Kidney (tissue), 14 donors: ENCODE data around the gene ADORA2A. TPM values are rescaled to one million over a fixed set of nuclear protein-coding genes. Genes with fewer than 3 reads are reported as not detected.
A peak's percentile ranks its signal among the peaks of the same experiment; 100 is the strongest.

Experiments
- DNase-seq, 5 donors: peaks; one replicate each; pipeline ENCODE4 v3.0.0-alpha.2; 2013 to 2020
- FAIRE-seq: peaks from 2 replicates; lab custom pipeline; 2012; peaks lifted over from hg19 to GRCh38; lab: Jason Lieb, UNC
- H3K27ac ChIP-seq, 2 donors: one replicate each; pipeline ENCODE4 v1.7.0; 2013; ENCODE audit warnings: low read depth in 2 of 2, low read length in 2 of 2, inconsistent platforms in 1 of 2
- H3K27me3 ChIP-seq: one replicate; pipeline ENCODE4 v1.7.1; 2013; ENCODE audit warnings: low read length, inconsistent platforms; ENCODE audit not compliant: control insufficient read depth, insufficient read depth
- H3K36me3 ChIP-seq, 3 donors: one replicate each; pipeline versions ENCODE4 v1.7.0 to v1.7.1; 2013; ENCODE audit warnings: low read length in 3 of 3, control low read depth in 1 of 3, inconsistent platforms in 1 of 3; ENCODE audit not compliant: insufficient read depth in 3 of 3, control insufficient read depth in 2 of 3
- H3K4me1 ChIP-seq, 3 donors: one replicate each; pipeline versions ENCODE4 v1.7.0 to v1.7.1; 2013; ENCODE audit warnings: low read length in 3 of 3, inconsistent platforms in 1 of 3, low read depth in 1 of 3; ENCODE audit not compliant: control insufficient read depth in 2 of 3, insufficient read depth in 2 of 3
- H3K4me3 ChIP-seq, 3 donors: one replicate each; pipeline versions ENCODE4 v1.7.0 to v1.8.1; 2013; ENCODE audit warnings: low read length in 3 of 3, control low read depth in 1 of 3, inconsistent platforms in 1 of 3
- H3K9ac ChIP-seq, 3 donors: one replicate each; pipeline versions ENCODE4 v1.7.0 to v1.7.1; 2013; ENCODE audit warnings: low read length in 3 of 3, control low read depth in 1 of 3, inconsistent platforms in 1 of 3
- H3K9me3 ChIP-seq, 3 donors: one replicate each; pipeline versions ENCODE4 v1.7.0 to v1.7.1; 2013; ENCODE audit warnings: low read length in 3 of 3, control low read depth in 1 of 3, inconsistent platforms in 1 of 3; ENCODE audit not compliant: control insufficient read depth in 2 of 3, insufficient read depth in 1 of 3
- CTCF ChIP-seq: IDR thresholded peaks from 3 replicates; pipeline ENCODE4 v1.5.1; 2012; ENCODE audit warnings: mild to moderate bottlenecking, moderate library complexity, borderline replicate concordance; ENCODE audit not compliant: insufficient read depth; ENCODE audit errors: extremely low read depth
- intact Hi-C: fragments of 100-400 bp; cut with DNase I; formaldehyde crosslinking; loops from one replicate; pipeline ENCODE4 v1.11.1; 2022
- polyA plus RNA-seq: library from polyadenylated mRNA; stranded (reverse); fragments of 350-450 nt; fragmentation: Illumina TruSeq; extraction: RNeasy Lipid Tissue Mini Kit (QIAGEN cat#74804); gene quantifications from one replicate; pipeline ENCODE4 v1.2.3, GENCODE V29; 2014; ENCODE audit warnings: low read depth, low replicate concordance; ENCODE audit not compliant: insufficient read depth
- total RNA-seq: library from RNA; stranded (reverse); fragmentation: NEBNext Ultra II Directional; extraction: Animal tissue kit (Norgen Biotek cat#: 25700); gene quantifications from one replicate; pipeline ENCODE4 v1.2.1, GENCODE V29; 2021
- donor health status: control.
- donor health status: control.
- donor health status: control.
- donor health status: control.
- donor health status: control.
- donor health status: DM: yes; HTN: yes; CAD: no.
- donor health status: Normal renal cell carcinoma (clear cell type).

The ADORA2A gene
- total and polyA plus RNA-seq, 2 donors from 2014 or later: 6.1 to 6.9 TPM

- Histone ChIP-seq H3K27me3 (peaks cover 3% of the 10 kb centered on the region), H3K4me1 (peaks cover 0 to 11% (median 0%) of the 10 kb centered on the region in 3 donors), H3K9me3 (no peaks in the 10 kb centered on the region), H3K4me3 (no peak overlapping the region), H3K36me3 (no peaks in the 10 kb centered on the region), H3K9ac (no peak overlapping the region), H3K27ac (no peak overlapping the region)
- DNase-seq (peak in 1 of 5 donors; percentile 45), FAIRE-seq (no peak)
- intact Hi-C loops: loop anchor here (10.0 kb wide), 1 partner anchor 83 kb away; no protein-coding TSS in a partner anchor
- no peak for TF ChIP-seq CTCF
Observed at GRCh38 chr22:24422102-24422665, 5.2 kb upstream of the ADORA2A start.

- Histone ChIP-seq H3K36me3 (no peaks in the 10 kb centered on the region), H3K27me3 (peaks cover 3% of the 10 kb centered on the region), H3K9ac (no peak overlapping the region), H3K27ac (no peak overlapping the region), H3K9me3 (no peaks in the 10 kb centered on the region), H3K4me3 (peak overlapping the region in 1 of 3 donors; percentile 32), H3K4me1 (peaks cover 0 to 11% (median 0%) of the 10 kb centered on the region in 3 donors)
- FAIRE-seq (no peak), DNase-seq (peak in 4 of 5 donors; percentile 46 to 73 (median 60))
- TF ChIP-seq CTCF: peak; percentile 79
- intact Hi-C loops: loop anchor here (10.0 kb wide), 1 partner anchor 81 kb away; no protein-coding TSS in a partner anchor
Observed at GRCh38 chr22:24423519-24424000, 3.8 kb upstream of the ADORA2A start.

- Histone ChIP-seq H3K4me1 (peaks cover 0 to 11% (median 0%) of the 10 kb centered on the region in 3 donors), H3K9me3 (no peaks in the 10 kb centered on the region), H3K27ac (peak overlapping the region; percentile 17 to 63), H3K4me3 (peak overlapping the region in 1 of 3 donors; percentile 44), H3K36me3 (no peaks in the 10 kb centered on the region), H3K27me3 (peaks cover 3% of the 10 kb centered on the region), H3K9ac (no peak overlapping the region)
- DNase-seq (peak in 3 of 5 donors; percentile 51 to 78 (median 60)), FAIRE-seq (no peak)
- TF ChIP-seq CTCF: no peak
- intact Hi-C loops: loop anchor here (10.0 kb wide), 1 partner anchor 81 kb away; no protein-coding TSS in a partner anchor
Observed at GRCh38 chr22:24424001-24424900, 3.1 kb upstream of the ADORA2A start.
